Adrenal gland (tissue), 5 donors: ENCODE measurements around the gene GMEB1.

Experiments
- POLR2A ChIP-seq, 2 donors: fragments of 450-650 bp; IDR thresholded peaks; one replicate each; pipeline ENCODE4 v1.6.1; 2017; ENCODE audit warnings: antibody characterized with exemption in 2 of 2, mild to moderate bottlenecking in 2 of 2, moderate library complexity in 1 of 2
- TF ChIP-seq, protein P1 (sequence below), 6 experiments: fragments of 450-650 bp in 4 of 6; fragments of 200-600 bp in 2 of 6; sonication (generic) in 1 of 6; IDR thresholded peaks; 1 replicate in 5 of 6; 2 replicates in 1 of 6; pipeline versions ENCODE4 v1.5.1 to v1.8.0; 2016 to 2021; ENCODE audit warnings: antibody characterized with exemption in 6 of 6, mild to moderate bottlenecking in 2 of 6, moderate library complexity in 1 of 6
- donor health status: DM: no; HTN: no; CAD: no.

DNA sequence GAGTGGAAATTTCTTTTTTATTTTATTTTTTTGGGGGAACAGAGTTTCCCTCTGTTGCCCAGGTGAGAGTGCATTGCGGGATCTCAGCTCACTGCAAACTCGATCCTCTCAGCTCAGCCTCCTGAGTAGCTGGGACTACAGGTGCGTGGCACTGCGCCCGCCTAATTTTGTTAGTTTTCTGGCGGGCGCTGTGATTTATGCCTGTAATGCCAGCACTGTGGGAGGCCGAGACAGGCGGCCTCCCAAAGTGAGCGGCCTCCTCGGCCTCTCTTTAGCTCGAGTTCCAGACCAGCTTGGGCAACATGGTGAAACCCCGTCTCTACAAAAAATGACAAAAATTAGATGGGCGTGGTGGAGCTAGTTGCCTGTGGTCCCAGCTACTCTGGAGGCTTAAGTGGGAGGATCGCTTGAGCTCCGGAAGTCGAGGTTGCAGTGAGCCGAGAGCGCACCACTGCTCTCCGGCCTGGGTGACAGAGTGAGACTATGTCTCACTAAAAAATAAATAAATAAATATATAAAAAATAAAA is 2.7 kb downstream of the GMEB1 start:
- TF ChIP-seq, protein P1, sequence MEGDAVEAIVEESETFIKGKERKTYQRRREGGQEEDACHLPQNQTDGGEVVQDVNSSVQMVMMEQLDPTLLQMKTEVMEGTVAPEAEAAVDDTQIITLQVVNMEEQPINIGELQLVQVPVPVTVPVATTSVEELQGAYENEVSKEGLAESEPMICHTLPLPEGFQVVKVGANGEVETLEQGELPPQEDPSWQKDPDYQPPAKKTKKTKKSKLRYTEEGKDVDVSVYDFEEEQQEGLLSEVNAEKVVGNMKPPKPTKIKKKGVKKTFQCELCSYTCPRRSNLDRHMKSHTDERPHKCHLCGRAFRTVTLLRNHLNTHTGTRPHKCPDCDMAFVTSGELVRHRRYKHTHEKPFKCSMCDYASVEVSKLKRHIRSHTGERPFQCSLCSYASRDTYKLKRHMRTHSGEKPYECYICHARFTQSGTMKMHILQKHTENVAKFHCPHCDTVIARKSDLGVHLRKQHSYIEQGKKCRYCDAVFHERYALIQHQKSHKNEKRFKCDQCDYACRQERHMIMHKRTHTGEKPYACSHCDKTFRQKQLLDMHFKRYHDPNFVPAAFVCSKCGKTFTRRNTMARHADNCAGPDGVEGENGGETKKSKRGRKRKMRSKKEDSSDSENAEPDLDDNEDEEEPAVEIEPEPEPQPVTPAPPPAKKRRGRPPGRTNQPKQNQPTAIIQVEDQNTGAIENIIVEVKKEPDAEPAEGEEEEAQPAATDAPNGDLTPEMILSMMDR (IDR thresholded peaks at IDR 0.05), result no peak
- no peak for TF ChIP-seq POLR2A (IDR thresholded peaks at IDR 0.05)
